ENCODE measurements around the gene HUWE1.
"Not testable (repeated sequence)": the region's sequence is repeated elsewhere in the genome, so short reads cannot be mapped to it uniquely, and the experiment has no call there.

The HUWE1 gene

GRCh38 chrX:53538781-53539180, 147.7 kb downstream of the HUWE1 start:
- Histone ChIP-seq H3K36me3 (ENCODE audit: insufficient read depth, low read length) (peaks cover 93% of the 10 kb centered on the region), H3K4me1 (ENCODE audit: insufficient read depth, low read length) (no peaks in the 10 kb centered on the region), H3K9me3 (ENCODE audit: insufficient read depth, low read length, severe bottlenecking) (no peaks in the 10 kb centered on the region), H4K20me1 (ENCODE audit: insufficient read depth, low read length) (no peaks in the 10 kb centered on the region), H3K79me2 (ENCODE audit: insufficient read depth, low read length) (no peaks in the 10 kb centered on the region), H3K4me3 (ENCODE audit: low read depth in 1 of 2, low read length in 2 of 2) (no peak overlapping the region), H3K27ac (ENCODE audit: low read length) (no peak overlapping the region), H3K4me2 (ENCODE audit: insufficient read depth, low read length) (no peak overlapping the region), H3K27me3 (ENCODE audit: insufficient read depth, low read length, poor library complexity) (no peaks in the 10 kb centered on the region), H3K9ac (ENCODE audit: low read depth, low read length) (no peak overlapping the region), H2AFZ (ENCODE audit: low read depth, low read length) (no peak overlapping the region)
- TF ChIP-seq CTCF (IDR thresholded peaks at IDR 0.05; ENCODE audit: borderline replicate concordance, extremely low read depth, low read length, poor library complexity, severe bottlenecking), result no peak
- TF ChIP-seq EZH2 (IDR thresholded peaks at IDR 0.05; ENCODE audit: borderline replicate concordance, low read depth, low read length, severe bottlenecking), result no peak
- no peak for DNase-seq
- ATAC-seq (ENCODE audit: insufficient read depth, low read depth), result no peak

- not testable (repeated sequence) for H3K9ac ChIP-seq (ENCODE audit: low read depth, low read length); H4K20me1 ChIP-seq (ENCODE audit: insufficient read depth, low read length); H3K27me3 ChIP-seq (ENCODE audit: insufficient read depth, low read length, poor library complexity); H2AFZ ChIP-seq (ENCODE audit: low read depth, low read length); H3K4me1 ChIP-seq (ENCODE audit: insufficient read depth, low read length); H3K27ac ChIP-seq (ENCODE audit: low read length); H3K9me3 ChIP-seq (ENCODE audit: insufficient read depth, low read length, severe bottlenecking); H3K4me2 ChIP-seq (ENCODE audit: insufficient read depth, low read length); DNase-seq; H3K79me2 ChIP-seq (ENCODE audit: insufficient read depth, low read length); H3K4me3 ChIP-seq (ENCODE audit: low read depth in 1 of 2, low read length in 2 of 2)
- ATAC-seq (ENCODE audit: insufficient read depth, low read depth), result peak; percentile 38
- H3K36me3 ChIP-seq (ENCODE audit: insufficient read depth, low read length), result peaks cover 34% of the 10 kb centered on the region
These were observed 155.1 kb downstream of the HUWE1 start for GRCh38 chrX:53531255-53531966.

- Histone ChIP-seq H3K9ac (ENCODE audit: low read depth, low read length) (no peak overlapping the region), H2AFZ (ENCODE audit: low read depth, low read length) (no peak overlapping the region), H3K27ac (ENCODE audit: low read length) (no peak overlapping the region), H3K27me3 (ENCODE audit: insufficient read depth, low read length, poor library complexity) (no peaks in the 10 kb centered on the region), H4K20me1 (ENCODE audit: insufficient read depth, low read length) (no peaks in the 10 kb centered on the region), H3K36me3 (ENCODE audit: insufficient read depth, low read length) (no peaks in the 10 kb centered on the region), H3K4me1 (ENCODE audit: insufficient read depth, low read length) (no peaks in the 10 kb centered on the region), H3K4me3 (ENCODE audit: low read depth in 1 of 2, low read length in 2 of 2) (no peak overlapping the region), H3K4me2 (ENCODE audit: insufficient read depth, low read length) (no peak overlapping the region), H3K79me2 (ENCODE audit: insufficient read depth, low read length) (no peaks in the 10 kb centered on the region), H3K9me3 (ENCODE audit: insufficient read depth, low read length, severe bottlenecking) (no peaks in the 10 kb centered on the region)
- DNase-seq (no peak), ATAC-seq (ENCODE audit: insufficient read depth, low read depth) (no peak)
- TF ChIP-seq EZH2 (IDR thresholded peaks at IDR 0.05; ENCODE audit: borderline replicate concordance, low read depth, low read length, severe bottlenecking), result no peak
- no peak for TF ChIP-seq CTCF (IDR thresholded peaks at IDR 0.05; ENCODE audit: borderline replicate concordance, extremely low read depth, low read length, poor library complexity, severe bottlenecking)
These were observed 159.5 kb downstream of the HUWE1 start for GRCh38 chrX:53526999-53527398.

GRCh38 chrX:53511322-53511721, 175.2 kb downstream of the HUWE1 start:
- H3K27me3 ChIP-seq (ENCODE audit: insufficient read depth, low read length, poor library complexity), result no peaks in the 10 kb centered on the region
- H2AFZ ChIP-seq (ENCODE audit: low read depth, low read length), result no peak overlapping the region
- H3K36me3 ChIP-seq (ENCODE audit: insufficient read depth, low read length), result no peaks in the 10 kb centered on the region
- H3K4me1 ChIP-seq (ENCODE audit: insufficient read depth, low read length), result no peaks in the 10 kb centered on the region
- no peaks in the 10 kb centered on the region for H3K79me2 ChIP-seq (ENCODE audit: insufficient read depth, low read length)
- no peak overlapping the region for H3K27ac ChIP-seq (ENCODE audit: low read length)
- no peak for TF ChIP-seq EZH2 (IDR thresholded peaks at IDR 0.05; ENCODE audit: borderline replicate concordance, low read depth, low read length, severe bottlenecking)
- TF ChIP-seq CTCF (IDR thresholded peaks at IDR 0.05; ENCODE audit: borderline replicate concordance, extremely low read depth, low read length, poor library complexity, severe bottlenecking), result no peak
- ATAC-seq (ENCODE audit: insufficient read depth, low read depth), result no peak
- no peaks in the 10 kb centered on the region for H3K9me3 ChIP-seq (ENCODE audit: insufficient read depth, low read length, severe bottlenecking)
- no peak for DNase-seq
- H4K20me1 ChIP-seq (ENCODE audit: insufficient read depth, low read length), result no peaks in the 10 kb centered on the region
- H3K9ac ChIP-seq (ENCODE audit: low read depth, low read length), result no peak overlapping the region
- H3K4me2 ChIP-seq (ENCODE audit: insufficient read depth, low read length), result no peak overlapping the region
- H3K4me3 ChIP-seq (ENCODE audit: low read depth in 1 of 2, low read length in 2 of 2), result no peak overlapping the region

- H2AFZ ChIP-seq (ENCODE audit: low read depth, low read length); H3K27me3 ChIP-seq (ENCODE audit: insufficient read depth, low read length, poor library complexity); DNase-seq; H3K36me3 ChIP-seq (ENCODE audit: insufficient read depth, low read length); H3K79me2 ChIP-seq (ENCODE audit: insufficient read depth, low read length); H3K4me1 ChIP-seq (ENCODE audit: insufficient read depth, low read length); H3K4me2 ChIP-seq (ENCODE audit: insufficient read depth, low read length); H3K27ac ChIP-seq (ENCODE audit: low read length); H3K4me3 ChIP-seq (ENCODE audit: low read depth in 1 of 2, low read length in 2 of 2); H4K20me1 ChIP-seq (ENCODE audit: insufficient read depth, low read length); H3K9me3 ChIP-seq (ENCODE audit: insufficient read depth, low read length, severe bottlenecking); ATAC-seq (ENCODE audit: insufficient read depth, low read depth); H3K9ac ChIP-seq (ENCODE audit: low read depth, low read length): not testable (repeated sequence)
These were observed 182.5 kb downstream of the HUWE1 start for GRCh38 chrX:53504035-53504434.
